HG02943 (cell line): ENCODE data around the gene PUS7L.
"Not testable (repeated sequence)": the region's sequence is repeated elsewhere in the genome, so short reads cannot be mapped to it uniquely, and the experiment has no call there.

ENCODE experiments used
- ATAC-seq: cut with Tn5 transposase; IDR thresholded peaks from one replicate; pipeline ENCODE4 v1.9.1; 2021; ENCODE audit warnings: mild to moderate bottlenecking, low read depth, moderate library complexity; ENCODE audit not compliant: unreplicated experiment

Gene PUS7L

GRCh38 chr12:43758728-43759563 is at the start of gene PUS7L, which contains the start of gene IRAK4:
Gene PUS7L (minus strand): TSS chr12:43758790. CDS start chr12:43755245, 3,545 bp downstream.
Gene IRAK4 (plus strand): TSS chr12:43758951. CDS start chr12:43768112, 9,161 bp downstream.
- ATAC-seq: peak; percentile 97

DNA sequence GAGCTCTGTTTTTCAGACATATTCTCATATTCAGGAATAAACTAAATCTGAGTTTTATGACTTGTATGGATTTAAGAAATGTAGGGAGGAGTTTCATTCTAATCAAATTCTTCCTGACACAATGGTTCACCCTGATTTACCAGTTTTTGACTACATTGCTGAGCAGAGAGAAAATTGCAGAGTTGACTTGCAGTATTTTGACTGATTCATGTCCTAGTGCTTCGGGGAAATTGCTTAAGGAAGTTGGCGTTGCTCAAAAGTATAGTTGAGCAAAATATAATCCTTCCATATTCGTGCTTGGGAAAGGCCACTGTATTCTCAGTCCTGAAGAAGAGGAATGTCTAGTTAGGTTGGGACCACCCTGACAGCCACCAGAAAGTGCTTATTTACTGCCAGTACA is 48.8 kb upstream of the PUS7L start:
- no peak for ATAC-seq

- no peak for ATAC-seq
These were observed 48.1 kb upstream of the PUS7L start for GRCh38 chr12:43806737-43807072.

GRCh38 chr12:43805860-43806736 is 47.5 kb upstream of the PUS7L start, which contains the start of gene TWF1:
Gene TWF1 (minus strand): TSS chr12:43806317. CDS start chr12:43806245, 72 bp downstream.
- peak; percentile 95 for ATAC-seq

DNA sequence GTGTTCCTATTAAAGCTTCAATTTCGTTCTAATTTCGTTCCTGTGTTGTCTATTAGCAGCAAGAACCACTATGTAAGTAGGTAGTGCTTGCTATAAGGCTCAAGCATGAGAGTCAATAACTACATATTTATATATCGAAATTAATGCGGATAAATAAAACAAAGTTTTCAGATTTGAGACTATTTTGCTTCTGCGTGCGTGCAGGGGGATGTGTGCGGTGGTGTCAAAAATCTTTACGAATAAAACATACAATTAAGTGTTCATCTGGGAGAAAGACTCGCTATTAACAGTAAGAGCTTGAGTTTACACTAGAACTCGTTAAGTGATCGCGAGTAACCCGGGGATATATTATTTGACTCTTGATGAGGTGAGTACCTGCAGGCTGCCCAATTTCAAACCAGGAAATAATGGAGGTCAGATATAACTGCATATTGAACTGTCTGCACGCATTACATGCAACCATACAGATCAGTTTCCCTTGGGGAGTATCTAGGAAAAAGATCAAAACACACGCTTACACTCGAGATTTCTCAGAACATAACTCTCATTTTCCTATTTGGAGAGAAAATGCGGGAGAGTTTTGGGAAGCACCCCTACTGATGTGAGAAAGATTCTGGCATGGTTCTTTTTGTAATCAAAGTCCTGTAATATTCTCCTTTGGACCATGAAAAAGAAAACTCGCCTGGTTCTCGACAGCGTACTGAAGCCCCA is 46.7 kb upstream of the PUS7L start:
- ATAC-seq: no peak

- no peak for ATAC-seq
These were observed 39.1 kb upstream of the PUS7L start for GRCh38 chr12:43797561-43798217.

GRCh38 chr12:43795716-43796280 is 37.2 kb upstream of the PUS7L start:
- ATAC-seq: no peak

DNA sequence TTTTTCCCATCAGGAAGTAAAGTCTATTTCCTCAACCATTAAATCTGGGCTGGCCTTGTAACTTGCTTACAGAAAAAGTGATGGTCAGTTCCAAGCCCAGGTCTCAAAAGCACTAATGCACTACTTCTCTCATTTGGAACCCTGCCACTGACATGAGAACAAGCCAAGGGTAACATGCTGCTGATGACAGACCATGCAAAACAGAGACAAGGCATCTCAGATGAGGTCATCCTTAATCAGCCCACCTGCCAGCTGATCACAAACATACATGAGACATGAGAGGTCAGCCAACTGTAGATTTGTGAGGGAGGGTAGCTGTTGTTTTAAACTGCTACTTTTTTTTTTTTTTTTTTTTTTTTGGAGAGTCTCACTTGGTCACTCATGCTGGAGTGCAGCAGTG is 31.4 kb upstream of the PUS7L start:
- ATAC-seq: no peak

DNA sequence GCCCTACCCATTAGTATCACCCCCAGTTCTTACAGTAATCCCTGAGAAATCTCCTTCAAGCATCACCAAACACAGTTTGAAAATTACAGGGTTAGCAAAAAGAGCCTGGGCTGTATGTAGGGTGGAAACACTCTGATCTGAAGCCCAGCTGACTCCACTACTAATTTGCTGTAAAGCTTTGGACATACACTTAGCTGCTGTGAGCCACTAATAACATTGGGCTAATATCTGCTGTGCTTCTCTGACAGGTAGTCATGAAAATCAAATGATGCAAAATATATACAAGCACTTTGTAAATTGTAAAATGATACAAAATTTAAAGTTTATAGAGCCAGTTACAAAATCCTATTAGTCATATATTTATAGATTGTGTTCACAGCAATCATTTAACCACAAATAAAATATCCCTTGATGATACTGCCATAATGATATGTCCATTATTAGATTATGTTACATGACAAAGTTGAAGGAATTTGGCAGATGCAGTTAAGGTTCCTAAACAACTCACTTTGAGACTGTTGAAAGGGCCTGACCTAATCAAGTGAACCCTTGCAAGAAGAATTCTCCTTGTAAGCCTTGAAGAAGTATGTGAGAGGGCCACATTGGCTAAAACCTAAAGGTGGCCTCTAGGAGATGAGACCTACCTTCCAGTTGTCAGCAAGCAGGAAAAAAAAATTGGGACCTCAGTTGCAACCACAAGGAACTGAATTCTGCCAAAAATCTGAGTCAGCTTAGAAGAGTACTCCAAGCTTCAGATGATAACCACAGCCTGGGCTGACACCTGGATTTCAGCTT is 28.5 kb upstream of the PUS7L start:
- ATAC-seq: no peak

DNA sequence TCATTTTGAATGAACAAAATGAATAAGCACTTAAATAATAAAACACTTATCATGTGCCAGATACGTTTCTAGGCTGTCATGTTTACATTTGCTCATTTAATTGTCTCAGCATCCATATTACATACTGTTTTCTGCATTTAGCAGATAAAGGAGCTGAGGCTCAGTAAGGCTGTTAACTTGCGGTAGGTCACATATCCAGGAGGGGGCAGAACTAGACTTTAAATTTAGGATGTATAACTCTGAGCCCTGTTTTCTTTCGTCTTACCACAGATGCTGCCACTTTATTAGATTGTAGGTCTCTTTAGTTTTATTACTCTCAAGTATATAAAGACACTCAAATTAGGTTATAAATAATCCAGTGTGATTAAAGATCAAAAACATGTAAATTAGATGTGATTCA is 17.9 kb upstream of the PUS7L start:
- no peak for ATAC-seq

DNA sequence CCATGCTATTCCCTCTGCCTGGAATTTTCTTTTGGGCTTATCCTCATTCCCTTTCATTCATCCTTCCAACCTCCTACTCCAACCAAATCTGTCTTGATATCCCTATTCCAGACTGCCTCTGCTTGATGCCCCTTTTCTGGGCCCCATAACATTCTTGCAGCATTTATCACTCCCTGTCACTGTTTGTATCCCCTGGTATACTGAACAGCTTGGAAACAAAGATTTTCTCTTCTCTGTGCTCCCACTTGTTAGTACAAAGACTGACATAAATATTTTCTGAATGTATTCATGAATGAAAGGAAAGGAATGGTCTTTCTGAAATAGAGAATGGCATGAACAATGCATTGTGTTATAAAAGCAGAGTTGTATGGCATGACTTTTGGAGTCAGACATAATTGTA is 7.7 kb upstream of the PUS7L start:
- no peak for ATAC-seq

GRCh38 chr12:43764528-43764927 is 5.9 kb upstream of the PUS7L start:
- ATAC-seq: no peak

- ATAC-seq: no peak
These were observed 5.2 kb upstream of the PUS7L start for GRCh38 chr12:43763769-43764168.

GRCh38 chr12:43762596-43762995 is 4.0 kb upstream of the PUS7L start:
- no peak for ATAC-seq

- no peak for ATAC-seq
These were observed 2.9 kb upstream of the PUS7L start for GRCh38 chr12:43761500-43761899.

GRCh38 chr12:43760396-43760795 is 1.8 kb upstream of the PUS7L start:
- ATAC-seq: no peak

DNA sequence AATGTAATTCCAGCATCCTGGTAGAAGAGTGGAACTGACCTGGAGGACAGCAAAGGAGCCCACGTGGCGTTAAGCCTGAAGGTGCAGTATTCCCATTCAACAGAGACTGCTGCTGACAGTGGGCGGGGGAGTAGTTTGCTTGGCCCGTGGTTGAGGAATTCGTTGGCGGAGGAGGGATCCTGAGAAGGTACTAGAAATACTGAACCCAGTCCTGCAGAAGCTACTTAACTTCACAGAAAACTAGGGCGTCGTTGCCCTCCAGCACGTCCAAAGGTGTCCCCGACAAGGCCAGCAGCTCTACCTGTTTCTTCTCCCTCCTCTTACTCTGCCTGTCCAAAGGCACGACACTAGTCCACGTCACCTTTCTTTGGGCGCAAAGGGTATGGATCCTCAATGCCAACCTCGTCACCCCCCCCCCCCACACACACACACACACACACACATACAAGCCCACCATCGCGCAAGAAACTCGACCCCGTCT is 303 bp downstream of the PUS7L start:
- peak; percentile 22 for ATAC-seq

GRCh38 chr12:43754015-43754414 is 4.6 kb downstream of the PUS7L start:
- ATAC-seq: no peak

- not testable (repeated sequence) for ATAC-seq
These were observed 7.2 kb downstream of the PUS7L start for GRCh38 chr12:43751360-43751759.
